HG03025 (cell line): ENCODE measurements around the gene CPXM2.

ENCODE experiments used
- ATAC-seq: cut with Tn5 transposase; IDR thresholded peaks from one replicate; pipeline ENCODE4 v1.9.1; 2021; ENCODE audit warnings: mild to moderate bottlenecking, moderate library complexity; ENCODE audit not compliant: unreplicated experiment, low FRiP score

Gene CPXM2

DNA sequence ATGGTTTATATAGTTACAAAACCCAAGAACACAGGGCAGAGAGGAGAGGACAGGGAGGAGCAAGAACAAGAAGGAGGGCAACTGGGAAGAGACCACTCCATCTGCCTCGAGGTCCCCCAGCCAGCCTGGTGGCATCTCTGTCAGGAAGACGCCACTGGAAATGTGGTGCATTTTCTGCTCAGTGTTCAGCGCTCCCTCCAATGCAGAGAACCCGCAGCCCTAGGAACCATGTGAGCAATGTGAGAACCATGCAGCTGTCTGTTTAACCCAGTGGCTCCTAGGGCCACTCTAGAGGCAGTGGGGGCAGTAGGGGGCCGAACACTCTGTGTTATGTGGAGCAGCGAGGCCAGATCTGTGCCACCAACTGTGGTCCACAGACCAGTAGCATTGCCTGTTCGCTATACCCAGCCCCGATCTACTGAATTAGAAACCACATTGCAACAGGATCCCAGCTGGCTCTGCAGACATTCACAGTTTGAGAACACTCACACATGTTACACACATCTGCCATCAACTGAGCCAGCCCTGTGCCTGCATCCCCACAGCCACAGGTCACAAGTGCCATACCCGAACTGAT, 110.2 kb downstream of the CPXM2 start:
- ATAC-seq, result no peak

DNA sequence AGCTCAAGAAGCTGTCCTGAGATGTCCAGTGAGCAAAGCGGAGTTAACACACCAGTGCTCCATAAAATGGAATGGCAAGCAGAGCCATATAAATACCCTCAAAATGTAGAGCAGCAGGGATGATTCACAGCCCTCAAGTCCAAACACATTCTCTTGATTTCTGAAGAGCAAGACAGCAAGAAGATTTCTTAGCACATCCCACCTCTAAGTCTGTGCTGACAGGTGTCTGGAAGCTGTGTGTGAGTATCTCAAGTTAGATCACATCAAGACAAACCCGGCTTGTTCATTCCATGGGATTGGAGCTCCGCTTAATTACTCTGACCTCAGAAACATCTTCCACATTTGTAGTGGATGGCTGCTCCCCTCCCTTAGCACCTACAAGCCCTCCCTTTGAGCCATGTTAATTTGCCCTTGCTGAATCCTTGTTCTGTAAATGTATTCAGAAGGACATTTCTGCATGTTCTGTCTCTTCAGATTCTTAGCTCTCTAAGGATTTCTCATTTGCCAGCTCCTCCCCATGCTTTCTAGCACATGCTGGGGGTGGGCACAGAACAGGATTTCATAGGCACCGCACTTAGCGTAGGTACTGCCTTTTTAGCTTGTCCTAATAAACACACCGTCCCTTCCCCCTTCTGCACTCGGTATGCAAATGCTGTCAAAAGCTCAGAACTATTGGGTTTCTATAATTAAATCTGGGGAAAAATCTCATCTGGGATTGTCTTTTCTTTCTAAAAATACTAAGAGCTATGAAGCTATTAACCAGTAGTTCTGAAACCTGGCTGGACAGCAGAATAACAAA, 112.7 kb downstream of the CPXM2 start:
- ATAC-seq, result no peak

- ATAC-seq, result no peak
These were observed 113.7 kb downstream of the CPXM2 start for GRCh38 chr10:123777881-123778280.

DNA sequence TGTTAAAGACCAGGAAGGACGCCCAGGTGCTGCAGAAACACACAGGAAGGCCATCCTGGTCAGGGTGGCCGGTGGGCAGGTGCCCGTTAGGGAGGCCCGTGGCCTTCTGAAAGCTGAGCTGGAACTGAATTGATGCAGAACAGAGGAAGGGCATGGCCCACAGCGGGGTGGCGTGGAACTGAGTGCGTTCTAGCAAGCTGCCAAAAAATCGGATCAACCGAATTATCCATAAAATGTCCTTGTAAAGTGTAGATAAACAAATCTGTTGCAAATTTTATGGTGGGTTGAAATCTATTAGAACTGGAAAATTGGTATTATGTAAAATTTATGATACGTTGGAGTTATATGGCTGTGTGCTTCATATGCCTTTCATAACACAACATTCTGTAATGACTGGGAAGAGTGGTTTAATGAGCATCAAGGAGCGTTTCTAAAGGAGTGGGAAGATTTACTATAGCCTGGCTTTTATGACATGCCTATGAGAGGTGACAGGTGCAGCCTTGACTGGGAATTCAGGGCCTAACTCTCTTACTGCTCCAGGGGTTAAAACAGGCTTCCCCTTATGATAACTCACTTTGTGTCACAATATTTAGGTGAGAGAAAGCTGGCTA, 117.4 kb downstream of the CPXM2 start:
- no peak for ATAC-seq

DNA sequence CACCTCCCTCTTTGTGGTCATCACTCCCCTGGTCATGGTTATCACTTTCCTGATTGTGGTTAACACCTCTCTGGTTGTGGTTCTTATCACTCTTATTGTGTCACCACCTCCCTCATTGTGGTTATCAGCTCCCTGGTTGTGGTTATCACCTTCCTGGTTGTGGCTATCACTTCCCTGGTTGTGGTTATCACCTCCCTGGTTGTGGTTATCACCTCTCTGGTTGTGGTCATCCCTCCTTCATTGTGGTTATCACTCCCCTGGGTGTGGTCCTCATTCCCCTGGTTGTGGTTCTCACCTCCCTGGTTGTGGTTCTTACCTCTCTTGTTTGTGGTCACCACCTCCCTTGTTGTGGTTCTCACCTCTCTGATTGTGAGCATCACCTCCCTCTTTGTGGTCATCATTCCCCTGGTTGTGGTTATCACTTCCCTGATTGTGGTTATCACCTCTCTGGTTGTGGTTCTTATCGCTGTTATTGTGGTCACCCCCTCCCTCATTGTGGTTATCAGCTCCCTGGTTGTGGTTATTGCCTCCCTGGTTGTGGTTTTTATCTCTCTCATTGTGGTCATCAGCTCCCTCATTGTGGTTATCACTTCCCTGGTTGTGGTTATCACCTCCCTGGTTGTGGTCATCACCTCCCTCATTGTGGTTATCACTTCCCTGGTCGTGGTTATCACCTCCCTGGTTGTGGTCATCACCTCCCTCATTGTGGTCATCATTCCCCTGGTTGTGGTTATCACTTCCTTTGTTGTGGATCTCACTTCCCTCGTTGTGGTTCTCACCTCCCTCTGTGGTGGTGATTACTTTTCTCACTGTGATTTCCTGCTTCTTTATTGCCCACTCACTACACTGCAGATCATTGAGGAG, 118.7 kb downstream of the CPXM2 start:
- no peak for ATAC-seq

DNA sequence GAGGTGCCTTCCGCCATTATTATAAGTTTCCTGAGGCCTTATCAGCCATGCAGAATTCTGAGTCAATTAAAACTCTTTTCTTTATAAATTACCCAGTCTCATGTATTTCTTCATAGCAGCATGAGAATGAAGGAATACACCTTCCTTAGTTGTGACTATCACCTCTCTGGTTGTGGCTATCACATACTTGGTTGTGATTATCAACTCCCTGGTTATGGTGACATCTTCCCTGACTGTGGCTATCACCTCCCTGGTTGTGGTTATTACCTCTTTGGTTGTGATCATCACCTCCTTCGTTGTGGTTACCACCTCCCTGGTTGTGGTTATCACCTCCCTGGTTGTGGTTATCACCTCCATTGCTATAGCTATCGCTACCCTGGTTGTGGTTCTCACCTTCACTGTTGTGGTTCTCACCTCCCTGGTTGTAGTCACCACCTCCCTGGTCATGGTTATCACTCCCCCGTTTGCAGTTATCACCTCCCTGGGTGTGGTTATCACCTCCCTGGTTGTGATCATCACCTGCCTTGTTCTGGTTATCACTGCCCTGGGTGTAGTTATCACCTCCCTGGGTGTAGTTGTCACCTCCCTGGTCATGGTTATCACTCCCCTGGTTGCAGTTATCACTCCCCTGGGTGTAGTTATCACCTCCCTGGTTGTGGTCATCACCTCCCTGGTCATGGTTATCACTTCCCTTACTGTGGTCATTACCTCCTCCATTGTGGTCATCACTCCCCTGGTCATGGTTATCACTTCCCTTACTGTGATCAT, 119.5 kb downstream of the CPXM2 start:
- no peak for ATAC-seq

GRCh38 chr10:123769647-123770046, 122.0 kb downstream of the CPXM2 start:
- ATAC-seq, result no peak

GRCh38 chr10:123766761-123767160, 124.8 kb downstream of the CPXM2 start:
- ATAC-seq, result no peak

DNA sequence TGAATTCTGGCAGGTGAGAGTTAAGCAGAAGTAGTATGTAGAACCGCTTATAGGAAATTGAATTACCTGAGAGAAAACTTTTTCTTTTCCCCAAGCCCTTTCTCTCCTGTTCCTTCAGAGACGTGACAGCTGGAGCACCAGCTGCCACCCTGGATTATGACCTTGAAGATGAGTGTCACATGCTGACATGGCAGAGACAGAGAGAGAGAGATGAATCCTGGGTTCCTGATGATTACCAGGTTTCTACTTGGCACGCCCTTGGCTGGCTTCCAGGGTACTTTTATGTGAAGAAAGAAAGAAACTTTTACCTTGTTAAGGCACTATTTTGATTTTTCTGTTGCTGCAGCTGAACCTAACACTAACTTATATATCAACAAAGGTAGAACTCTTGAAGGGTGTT, 125.6 kb downstream of the CPXM2 start:
- no peak for ATAC-seq

GRCh38 chr10:123761666-123762230, 129.9 kb downstream of the CPXM2 start:
- no peak for ATAC-seq

GRCh38 chr10:123761038-123761428, 130.6 kb downstream of the CPXM2 start:
- no peak for ATAC-seq

DNA sequence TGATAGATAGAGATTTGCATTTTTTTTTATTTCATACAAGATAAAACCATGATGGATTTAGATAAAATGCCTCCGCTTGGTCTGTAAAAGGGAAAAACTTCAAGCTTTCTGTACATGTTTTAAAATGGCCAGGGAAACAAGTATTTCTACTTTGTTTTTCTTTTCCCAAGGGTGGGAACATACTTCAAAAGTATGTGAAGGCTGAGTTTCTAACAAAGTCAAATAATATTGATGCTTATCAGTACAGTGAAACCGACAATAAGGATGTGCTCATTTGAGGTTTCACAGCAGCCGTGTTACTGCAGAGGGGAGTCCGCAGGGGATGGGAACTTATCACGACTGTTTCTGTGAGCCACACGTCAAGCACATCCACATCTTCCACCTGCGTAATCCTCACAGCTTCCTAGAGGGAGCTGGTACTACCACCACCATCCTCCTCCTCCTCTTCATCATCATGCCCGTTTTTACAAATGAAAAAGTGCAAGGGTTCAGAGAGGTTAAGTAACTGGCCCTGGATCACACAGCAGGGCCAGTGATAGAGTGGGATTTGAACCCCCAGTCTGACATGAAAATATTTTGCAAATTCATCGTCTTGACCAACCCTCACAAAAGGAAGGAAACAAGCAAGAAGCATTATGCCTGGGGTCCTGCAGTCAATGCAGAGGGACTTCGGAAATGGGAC, 131.1 kb downstream of the CPXM2 start:
- no peak for ATAC-seq

DNA sequence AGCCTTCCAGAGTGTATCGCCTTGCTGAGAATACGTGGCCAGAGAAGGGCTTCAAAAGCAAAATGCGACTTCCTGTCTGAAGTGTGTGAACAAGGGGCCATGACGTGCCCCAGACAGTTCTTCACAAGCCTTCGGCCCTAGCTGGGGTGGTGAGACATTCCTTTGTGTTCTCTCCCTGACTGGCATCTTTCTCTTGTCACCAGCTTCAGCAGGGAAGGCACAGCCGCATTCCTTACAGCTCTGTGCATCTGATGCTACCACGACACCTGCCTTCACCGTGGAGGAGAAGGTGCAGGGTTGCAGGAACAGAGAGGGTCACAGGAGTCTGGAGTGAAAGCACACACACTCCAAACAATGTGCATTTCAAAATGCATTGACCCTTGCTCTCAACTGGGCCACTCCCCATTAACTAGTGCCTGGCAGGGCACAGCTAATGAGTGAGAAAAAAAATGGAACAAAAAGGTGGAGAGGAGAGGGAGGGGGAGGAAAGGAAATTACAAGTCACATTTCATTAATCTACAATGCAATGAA, 132.0 kb downstream of the CPXM2 start:
- no peak for ATAC-seq

DNA sequence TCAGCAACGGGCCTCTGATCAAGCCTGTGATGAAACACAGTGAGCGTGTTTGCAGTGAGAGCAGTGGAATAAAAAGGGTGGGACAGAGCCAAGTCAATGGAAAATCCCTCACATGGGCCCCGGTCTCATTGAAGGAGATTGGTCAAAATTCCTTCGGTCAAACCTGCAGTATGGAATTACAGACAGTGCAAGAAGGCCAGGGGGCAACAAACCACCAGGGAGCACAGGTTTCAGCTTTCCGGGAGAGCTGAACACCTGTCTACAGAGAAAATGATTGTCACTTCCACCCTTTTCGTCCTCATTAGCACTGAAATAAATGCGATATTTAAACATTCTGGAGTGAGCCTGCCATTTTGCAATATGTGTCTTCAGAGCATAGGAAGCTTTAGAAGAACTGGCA, 132.6 kb downstream of the CPXM2 start:
- no peak for ATAC-seq

DNA sequence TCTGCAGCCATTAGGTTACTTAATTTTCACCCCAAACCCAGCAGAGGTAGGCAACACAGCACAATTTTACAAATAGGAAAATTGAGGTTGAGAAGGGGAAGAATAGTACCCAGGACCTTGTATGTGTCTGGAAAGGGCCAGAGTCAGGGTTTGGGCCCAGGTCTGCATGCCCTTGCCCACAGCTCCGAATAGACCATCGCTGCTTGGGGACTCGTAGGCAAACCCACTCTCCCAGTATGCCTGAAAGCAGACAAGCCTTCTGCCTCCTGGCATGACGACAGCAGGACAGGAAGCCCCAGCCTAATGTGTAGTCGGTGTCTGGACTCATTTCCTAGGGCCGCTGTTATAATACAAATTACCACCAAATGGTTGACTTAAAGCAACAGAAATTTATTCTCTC, 133.8 kb downstream of the CPXM2 start:
- ATAC-seq, result no peak

GRCh38 chr10:123755061-123755460, 136.5 kb downstream of the CPXM2 start:
- no peak for ATAC-seq

DNA sequence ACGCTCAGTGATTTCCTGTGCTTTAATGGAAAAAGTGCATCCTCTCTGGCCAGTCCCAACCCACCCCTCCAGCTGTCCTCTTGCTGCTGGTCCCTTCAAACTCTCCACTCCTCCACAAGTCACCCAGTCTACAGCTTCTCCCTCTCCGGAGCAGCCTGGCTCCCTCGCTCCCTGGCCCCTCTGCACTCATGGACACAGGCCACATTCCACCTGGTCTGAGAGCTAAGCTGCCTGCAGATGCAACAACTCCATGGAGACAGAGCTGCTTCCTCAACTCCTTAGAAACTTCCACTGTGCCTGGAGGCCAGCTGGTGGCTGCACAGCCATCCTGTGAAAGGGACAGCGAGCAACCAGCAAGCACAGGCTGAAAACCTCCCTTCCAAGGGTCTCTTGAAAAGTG, 137.5 kb downstream of the CPXM2 start:
- ATAC-seq, result no peak

GRCh38 chr10:123751342-123752134, 140.1 kb downstream of the CPXM2 start:
- ATAC-seq, result no peak
